Measurements from ENCODE around the gene AP3S2.

Gene AP3S2

GRCh38 chr15:89781055-89781454 is 112.7 kb downstream of the AP3S2 start:
- no peaks in the 10 kb centered on the region for H3K27me3 ChIP-seq (ENCODE audit: low read depth, low read length)
- no peak overlapping the region for H3K4me3 ChIP-seq (ENCODE audit: low read depth in 1 of 2, low read length in 2 of 2)
- H3K27ac ChIP-seq (ENCODE audit: low read length) = no peak overlapping the region
- no peaks in the 10 kb centered on the region for H3K9me3 ChIP-seq (ENCODE audit: control insufficient read depth in 1 of 2, low read length in 2 of 2)
- H3K36me3 ChIP-seq (ENCODE audit: control insufficient read depth in 1 of 2, insufficient read depth in 2 of 2, low read length in 2 of 2) = no peaks in the 10 kb centered on the region
- H3K4me1 ChIP-seq (ENCODE audit: control insufficient read depth in 1 of 2, insufficient read depth in 2 of 2, low read length in 2 of 2) = peaks cover 0 to 7% of the 10 kb centered on the region in 2 donors

GRCh38 chr15:89780601-89781000 is 113.2 kb downstream of the AP3S2 start:
- H3K36me3 ChIP-seq (ENCODE audit: control insufficient read depth in 1 of 2, insufficient read depth in 2 of 2, low read length in 2 of 2) = no peaks in the 10 kb centered on the region
- H3K9me3 ChIP-seq (ENCODE audit: control insufficient read depth in 1 of 2, low read length in 2 of 2) = no peaks in the 10 kb centered on the region
- H3K27ac ChIP-seq (ENCODE audit: low read length) = no peak overlapping the region
- H3K4me3 ChIP-seq (ENCODE audit: low read depth in 1 of 2, low read length in 2 of 2) = no peak overlapping the region
- H3K4me1 ChIP-seq (ENCODE audit: control insufficient read depth in 1 of 2, insufficient read depth in 2 of 2, low read length in 2 of 2) = peaks cover 0 to 11% of the 10 kb centered on the region in 2 donors
- H3K27me3 ChIP-seq (ENCODE audit: low read depth, low read length) = no peaks in the 10 kb centered on the region

All from muscle layer of duodenum (tissue), 2 donors.